ENCODE measurements around the gene CACNA2D1.

GRCh38 chr7:82455295-82455694 lies 11.7 kb upstream of the CACNA2D1 start:
- TF ChIP-seq CTCF (IDR thresholded peaks at IDR 0.05) = no peak
- TF ChIP-seq POLR2A (IDR thresholded peaks at IDR 0.05) = no peak
